ENCODE measurements around the gene NRM.

Gene NRM

DNA sequence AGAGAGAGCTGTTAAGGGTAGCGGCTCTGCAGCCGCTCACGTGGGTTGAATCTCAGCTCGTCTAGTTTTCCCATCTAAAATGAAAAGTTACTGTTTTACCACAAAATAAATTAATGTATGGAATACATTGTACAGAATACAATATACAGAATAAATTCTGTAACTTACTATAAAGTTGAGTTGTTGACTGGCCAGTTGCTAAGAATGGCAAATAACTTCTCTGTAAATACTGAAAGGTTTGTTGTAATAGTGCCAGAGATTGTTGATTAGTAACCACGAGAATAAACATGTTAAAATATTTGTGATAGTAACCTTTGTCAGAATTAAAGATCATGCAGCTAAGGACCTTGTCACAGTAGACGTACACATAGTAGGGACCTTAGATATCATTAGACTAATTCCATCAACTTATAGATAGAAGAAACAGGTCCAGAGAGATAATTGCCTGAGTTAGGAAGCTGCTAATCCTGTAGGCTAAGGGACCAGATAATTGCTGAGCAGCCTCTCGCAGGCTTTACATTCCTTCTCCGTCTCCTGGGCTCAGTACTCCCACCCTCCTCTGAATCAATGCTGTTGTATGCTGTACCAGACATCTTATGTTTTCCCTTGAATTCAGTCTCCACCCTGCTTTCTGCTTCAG, 544 bp upstream of the NRM start:
- TF ChIP-seq POLR2AphosphoS5 (IDR thresholded peaks at IDR 0.05; ENCODE audit: low read depth) (no peak), GABPA (IDR thresholded peaks at IDR 0.05; ENCODE audit: low read depth) (no peak), SPI1 (IDR thresholded peaks at IDR 0.05; ENCODE audit: borderline replicate concordance, low read depth) (no peak)
- TF ChIP-seq, protein P1, sequence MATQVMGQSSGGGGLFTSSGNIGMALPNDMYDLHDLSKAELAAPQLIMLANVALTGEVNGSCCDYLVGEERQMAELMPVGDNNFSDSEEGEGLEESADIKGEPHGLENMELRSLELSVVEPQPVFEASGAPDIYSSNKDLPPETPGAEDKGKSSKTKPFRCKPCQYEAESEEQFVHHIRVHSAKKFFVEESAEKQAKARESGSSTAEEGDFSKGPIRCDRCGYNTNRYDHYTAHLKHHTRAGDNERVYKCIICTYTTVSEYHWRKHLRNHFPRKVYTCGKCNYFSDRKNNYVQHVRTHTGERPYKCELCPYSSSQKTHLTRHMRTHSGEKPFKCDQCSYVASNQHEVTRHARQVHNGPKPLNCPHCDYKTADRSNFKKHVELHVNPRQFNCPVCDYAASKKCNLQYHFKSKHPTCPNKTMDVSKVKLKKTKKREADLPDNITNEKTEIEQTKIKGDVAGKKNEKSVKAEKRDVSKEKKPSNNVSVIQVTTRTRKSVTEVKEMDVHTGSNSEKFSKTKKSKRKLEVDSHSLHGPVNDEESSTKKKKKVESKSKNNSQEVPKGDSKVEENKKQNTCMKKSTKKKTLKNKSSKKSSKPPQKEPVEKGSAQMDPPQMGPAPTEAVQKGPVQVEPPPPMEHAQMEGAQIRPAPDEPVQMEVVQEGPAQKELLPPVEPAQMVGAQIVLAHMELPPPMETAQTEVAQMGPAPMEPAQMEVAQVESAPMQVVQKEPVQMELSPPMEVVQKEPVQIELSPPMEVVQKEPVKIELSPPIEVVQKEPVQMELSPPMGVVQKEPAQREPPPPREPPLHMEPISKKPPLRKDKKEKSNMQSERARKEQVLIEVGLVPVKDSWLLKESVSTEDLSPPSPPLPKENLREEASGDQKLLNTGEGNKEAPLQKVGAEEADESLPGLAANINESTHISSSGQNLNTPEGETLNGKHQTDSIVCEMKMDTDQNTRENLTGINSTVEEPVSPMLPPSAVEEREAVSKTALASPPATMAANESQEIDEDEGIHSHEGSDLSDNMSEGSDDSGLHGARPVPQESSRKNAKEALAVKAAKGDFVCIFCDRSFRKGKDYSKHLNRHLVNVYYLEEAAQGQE (IDR thresholded peaks at IDR 0.05; ENCODE audit: insufficient replicate concordance, low read depth), result no peak
- TF ChIP-seq, protein P2, sequence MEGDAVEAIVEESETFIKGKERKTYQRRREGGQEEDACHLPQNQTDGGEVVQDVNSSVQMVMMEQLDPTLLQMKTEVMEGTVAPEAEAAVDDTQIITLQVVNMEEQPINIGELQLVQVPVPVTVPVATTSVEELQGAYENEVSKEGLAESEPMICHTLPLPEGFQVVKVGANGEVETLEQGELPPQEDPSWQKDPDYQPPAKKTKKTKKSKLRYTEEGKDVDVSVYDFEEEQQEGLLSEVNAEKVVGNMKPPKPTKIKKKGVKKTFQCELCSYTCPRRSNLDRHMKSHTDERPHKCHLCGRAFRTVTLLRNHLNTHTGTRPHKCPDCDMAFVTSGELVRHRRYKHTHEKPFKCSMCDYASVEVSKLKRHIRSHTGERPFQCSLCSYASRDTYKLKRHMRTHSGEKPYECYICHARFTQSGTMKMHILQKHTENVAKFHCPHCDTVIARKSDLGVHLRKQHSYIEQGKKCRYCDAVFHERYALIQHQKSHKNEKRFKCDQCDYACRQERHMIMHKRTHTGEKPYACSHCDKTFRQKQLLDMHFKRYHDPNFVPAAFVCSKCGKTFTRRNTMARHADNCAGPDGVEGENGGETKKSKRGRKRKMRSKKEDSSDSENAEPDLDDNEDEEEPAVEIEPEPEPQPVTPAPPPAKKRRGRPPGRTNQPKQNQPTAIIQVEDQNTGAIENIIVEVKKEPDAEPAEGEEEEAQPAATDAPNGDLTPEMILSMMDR (IDR thresholded peaks at IDR 0.05; ENCODE audit: insufficient read depth, low read length), result no peak
- H3K4me3 ChIP-seq (replicated peaks; ENCODE audit: insufficient read depth, low read length), result peak overlapping the region; percentile 78
- H3K27me3 ChIP-seq (ENCODE audit: insufficient read depth, poor library complexity, severe bottlenecking), result no peaks in the 10 kb centered on the region
- no peak for DNase-seq (ENCODE audit: low read depth in 1 of 2, low spot score in 1 of 2)
- peak overlapping the region; percentile 76 for H3K27ac ChIP-seq (replicated peaks)

DNA sequence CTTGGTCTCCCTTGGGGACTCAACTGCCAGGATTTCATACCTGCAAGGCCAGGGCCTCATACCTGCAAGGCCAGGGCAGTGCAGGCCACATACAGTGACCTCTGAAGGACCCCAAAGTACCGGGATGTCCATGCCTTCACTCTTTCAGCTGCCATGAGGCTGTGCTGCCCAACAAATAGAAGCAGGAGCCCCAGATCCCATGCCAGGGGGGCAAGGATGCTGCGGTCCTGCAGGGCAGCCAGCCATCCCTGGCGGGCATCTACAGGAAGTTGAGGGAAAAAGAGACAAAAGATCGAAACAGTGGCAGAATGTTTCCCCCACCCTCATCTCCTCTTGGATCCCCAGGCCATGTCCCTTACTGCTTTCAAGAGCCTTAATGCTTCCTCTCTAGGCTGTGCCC, 799 bp downstream of the NRM start:
- no peak for DNase-seq (ENCODE audit: low read depth in 1 of 2, low spot score in 1 of 2)
- H3K27ac ChIP-seq (replicated peaks), result peak overlapping the region; percentile 76
- no peak for TF ChIP-seq GABPA (IDR thresholded peaks at IDR 0.05; ENCODE audit: low read depth)
- no peak for TF ChIP-seq SPI1 (IDR thresholded peaks at IDR 0.05; ENCODE audit: borderline replicate concordance, low read depth)
- TF ChIP-seq POLR2AphosphoS5 (IDR thresholded peaks at IDR 0.05; ENCODE audit: low read depth), result no peak
- TF ChIP-seq, protein P2 (IDR thresholded peaks at IDR 0.05; ENCODE audit: insufficient read depth, low read length), result no peak
- TF ChIP-seq, protein P1 (IDR thresholded peaks at IDR 0.05; ENCODE audit: insufficient replicate concordance, low read depth), result no peak
- peak overlapping the region; percentile 78 for H3K4me3 ChIP-seq (replicated peaks; ENCODE audit: insufficient read depth, low read length)
- H3K27me3 ChIP-seq (ENCODE audit: insufficient read depth, poor library complexity, severe bottlenecking), result no peaks in the 10 kb centered on the region

DNA sequence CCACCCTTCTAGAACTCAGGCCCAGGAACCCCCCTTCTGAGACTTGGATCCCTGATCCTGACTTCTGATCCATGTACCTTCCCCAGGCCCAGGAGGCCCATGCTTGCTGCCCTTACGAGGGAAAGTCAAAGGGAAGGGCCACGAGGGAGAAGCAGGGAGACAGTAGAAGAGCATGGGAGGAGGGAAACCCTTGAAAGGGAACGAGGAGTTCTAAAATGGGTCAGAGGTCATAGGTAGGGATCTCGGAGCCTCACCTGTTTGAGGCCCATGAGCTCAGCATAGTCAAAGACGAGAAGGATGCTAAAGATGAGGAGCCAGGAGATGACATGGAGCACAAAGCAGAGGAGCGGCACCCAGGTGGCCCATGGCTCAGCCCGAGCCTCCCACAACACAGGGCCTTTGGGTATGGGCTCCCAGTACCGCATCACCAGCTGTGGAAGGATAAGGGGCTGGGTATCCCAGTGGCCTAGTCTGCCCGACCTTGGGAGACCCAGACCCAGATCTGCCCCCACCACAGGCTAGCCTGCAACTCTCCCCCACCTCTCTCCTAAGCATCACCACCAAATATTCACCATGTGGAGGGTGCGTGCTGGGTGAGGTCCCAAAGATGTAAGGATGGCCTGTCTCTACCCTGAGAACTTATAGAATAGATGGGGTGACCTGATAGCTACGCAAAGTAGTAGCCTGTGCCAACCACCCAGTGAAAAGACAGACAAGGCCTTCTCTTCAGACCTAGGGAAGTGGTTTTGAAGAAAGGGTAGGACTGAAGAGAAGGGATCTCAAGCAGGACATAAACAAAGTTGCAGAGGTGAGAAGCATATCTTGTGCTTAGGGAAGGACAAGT, 1.5 kb downstream of the NRM start:
- Histone ChIP-seq H3K4me3 (replicated peaks; ENCODE audit: insufficient read depth, low read length) (no peak overlapping the region; the same call in 1 of the 2 replicates), H3K27ac (replicated peaks) (no peak overlapping the region), H3K27me3 (ENCODE audit: insufficient read depth, poor library complexity, severe bottlenecking) (no peaks in the 10 kb centered on the region)
- no peak for DNase-seq (ENCODE audit: low read depth in 1 of 2, low spot score in 1 of 2)
- TF ChIP-seq, protein P1 (IDR thresholded peaks at IDR 0.05; ENCODE audit: insufficient replicate concordance, low read depth), result no peak
- TF ChIP-seq, protein P2 (IDR thresholded peaks at IDR 0.05; ENCODE audit: insufficient read depth, low read length), result no peak
- no peak for TF ChIP-seq SPI1 (IDR thresholded peaks at IDR 0.05; ENCODE audit: borderline replicate concordance, low read depth)
- TF ChIP-seq GABPA (IDR thresholded peaks at IDR 0.05; ENCODE audit: low read depth), result no peak
- no peak for TF ChIP-seq POLR2AphosphoS5 (IDR thresholded peaks at IDR 0.05; ENCODE audit: low read depth)
